ENCODE results near the gene LRRC71.
A peak's percentile ranks its signal among the peaks of the same experiment; 100 is the strongest.

Gene LRRC71

GRCh38 chr1:156920233-156921052, at the start of gene LRRC71:
Gene LRRC71 (plus strand): TSS chr1:156920632. CDS start chr1:156920804, 172 bp downstream.
- TF ChIP-seq EZH2phosphoT487 (IDR thresholded peaks at IDR 0.05; ENCODE audit: low read depth) (no peak), CTCF (IDR thresholded peaks at IDR 0.05; ENCODE audit: low read depth, low read length) (peak; percentile 30)
- no peaks in the 10 kb centered on the region for H3K9me3 ChIP-seq (ENCODE audit: insufficient read depth, low read length)
- H3K4me3 ChIP-seq (ENCODE audit: low read length): no peak within 1 kb of the TSS
- no peak within 1 kb of the TSS for H3K9ac ChIP-seq (ENCODE audit: low read length)
- no peak within 1 kb of the TSS for H3K27ac ChIP-seq (ENCODE audit: low read length)
- H4K20me1 ChIP-seq (ENCODE audit: insufficient read depth, low read length): no peaks in the 10 kb centered on the region
- H3K79me2 ChIP-seq (ENCODE audit: low read length): no peaks in the 10 kb centered on the region
- H3K4me1 ChIP-seq (ENCODE audit: low read length): no peaks in the 10 kb centered on the region
- H3K36me3 ChIP-seq (replicated peaks; ENCODE audit: low read depth, low read length): no peaks in the 10 kb centered on the region
- no peak within 1 kb of the TSS for H3K4me2 ChIP-seq (ENCODE audit: low read length)
- H2AFZ ChIP-seq (ENCODE audit: low read depth, low read length): no peak within 1 kb of the TSS
- H3K27me3 ChIP-seq (ENCODE audit: low read depth, low read length): peaks cover 30% of the 10 kb centered on the region

- Histone ChIP-seq H3K4me3 (ENCODE audit: low read length) (no peak overlapping the region), H3K27ac (ENCODE audit: low read length) (no peak overlapping the region), H3K4me2 (ENCODE audit: low read length) (no peak overlapping the region), H4K20me1 (ENCODE audit: insufficient read depth, low read length) (no peaks in the 10 kb centered on the region), H2AFZ (ENCODE audit: low read depth, low read length) (no peak overlapping the region), H3K27me3 (ENCODE audit: low read depth, low read length) (peaks cover 34% of the 10 kb centered on the region), H3K36me3 (replicated peaks; ENCODE audit: low read depth, low read length) (no peaks in the 10 kb centered on the region), H3K79me2 (ENCODE audit: low read length) (no peaks in the 10 kb centered on the region), H3K9ac (ENCODE audit: low read length) (no peak overlapping the region), H3K9me3 (ENCODE audit: insufficient read depth, low read length) (no peaks in the 10 kb centered on the region), H3K4me1 (ENCODE audit: low read length) (no peaks in the 10 kb centered on the region)
- TF ChIP-seq EZH2phosphoT487 (IDR thresholded peaks at IDR 0.05; ENCODE audit: low read depth): no peak
- no peak for TF ChIP-seq CTCF (IDR thresholded peaks at IDR 0.05; ENCODE audit: low read depth, low read length)
These were observed 46.8 kb upstream of the LRRC71 start for GRCh38 chr1:156873659-156874058.

GRCh38 chr1:156874142-156874541, 46.3 kb upstream of the LRRC71 start:
- TF ChIP-seq EZH2phosphoT487 (IDR thresholded peaks at IDR 0.05; ENCODE audit: low read depth) (no peak), CTCF (IDR thresholded peaks at IDR 0.05; ENCODE audit: low read depth, low read length) (no peak)
- no peaks in the 10 kb centered on the region for H3K79me2 ChIP-seq (ENCODE audit: low read length)
- no peak overlapping the region for H3K4me3 ChIP-seq (ENCODE audit: low read length)
- no peaks in the 10 kb centered on the region for H3K9me3 ChIP-seq (ENCODE audit: insufficient read depth, low read length)
- no peak overlapping the region for H3K9ac ChIP-seq (ENCODE audit: low read length)
- H2AFZ ChIP-seq (ENCODE audit: low read depth, low read length): no peak overlapping the region
- H4K20me1 ChIP-seq (ENCODE audit: insufficient read depth, low read length): no peaks in the 10 kb centered on the region
- H3K4me2 ChIP-seq (ENCODE audit: low read length): no peak overlapping the region
- no peaks in the 10 kb centered on the region for H3K36me3 ChIP-seq (replicated peaks; ENCODE audit: low read depth, low read length)
- H3K27me3 ChIP-seq (ENCODE audit: low read depth, low read length): peaks cover 34% of the 10 kb centered on the region
- no peaks in the 10 kb centered on the region for H3K4me1 ChIP-seq (ENCODE audit: low read length)
- no peak overlapping the region for H3K27ac ChIP-seq (ENCODE audit: low read length)

GRCh38 chr1:156874572-156875340, 45.7 kb upstream of the LRRC71 start:
- peaks cover 34% of the 10 kb centered on the region for H3K27me3 ChIP-seq (ENCODE audit: low read depth, low read length)
- no peak overlapping the region for H3K4me3 ChIP-seq (ENCODE audit: low read length)
- no peaks in the 10 kb centered on the region for H3K9me3 ChIP-seq (ENCODE audit: insufficient read depth, low read length)
- H3K4me1 ChIP-seq (ENCODE audit: low read length): no peaks in the 10 kb centered on the region
- H4K20me1 ChIP-seq (ENCODE audit: insufficient read depth, low read length): no peaks in the 10 kb centered on the region
- no peaks in the 10 kb centered on the region for H3K36me3 ChIP-seq (replicated peaks; ENCODE audit: low read depth, low read length)
- H3K27ac ChIP-seq (ENCODE audit: low read length): no peak overlapping the region
- H3K79me2 ChIP-seq (ENCODE audit: low read length): no peaks in the 10 kb centered on the region
- H2AFZ ChIP-seq (ENCODE audit: low read depth, low read length): no peak overlapping the region
- TF ChIP-seq EZH2phosphoT487 (IDR thresholded peaks at IDR 0.05; ENCODE audit: low read depth): no peak
- TF ChIP-seq CTCF (IDR thresholded peaks at IDR 0.05; ENCODE audit: low read depth, low read length): no peak
- no peak overlapping the region for H3K9ac ChIP-seq (ENCODE audit: low read length)
- no peak overlapping the region for H3K4me2 ChIP-seq (ENCODE audit: low read length)
